ENCODE results near the gene HTR1D.
"Not testable (repeated sequence)": the region's sequence is repeated elsewhere in the genome, so short reads cannot be mapped to it uniquely, and the experiment has no call there.

- TF ChIP-seq CTCF, POLR2A (IDR thresholded peaks at IDR 0.05): not testable (repeated sequence)
Measured at GRCh38 chr1:23223490-23223951, 6.2 kb upstream of the HTR1D start.

All from thyroid gland (tissue), 4 donors.